Right atrium auricular region (tissue), 2 donors: ENCODE data around the gene GSTT2. TPM values are rescaled to one million over a fixed set of nuclear protein-coding genes. Genes with fewer than 3 reads are reported as not detected.
"Not testable (repeated sequence)": the region's sequence is repeated elsewhere in the genome, so short reads cannot be mapped to it uniquely, and the experiment has no call there.

Experiments used
- DNase-seq: peaks from one replicate; pipeline ENCODE4 v3.0.0-alpha.2; 2019; ENCODE audit warnings: low spot score
- H3K27ac ChIP-seq, 2 donors: fragments of 200-600 bp; sonication (generic); 1 replicate in 1 of 2; 2 replicates in 1 of 2; pipeline ENCODE4 v1.5.1; 2016 to 2019
- H3K27me3 ChIP-seq, 2 donors: fragments of 200-600 bp; sonication (generic); one replicate each; pipeline versions ENCODE4 v1.5.1 to v1.6.0; 2017 to 2019
- H3K36me3 ChIP-seq: fragments of 200-600 bp; sonication (generic); one replicate; pipeline ENCODE4 v1.5.1; 2016
- H3K4me1 ChIP-seq, 2 donors: fragments of 200-600 bp; sonication (generic); one replicate each; pipeline versions ENCODE4 v1.5.1 to v1.6.0; 2017 to 2019
- H3K4me3 ChIP-seq, 2 donors: fragments of 200-600 bp; sonication (generic); 1 replicate in 1 of 2; 2 replicates in 1 of 2; pipeline ENCODE4 v1.5.1; 2017 to 2019; ENCODE audit warnings: mild to moderate bottlenecking in 1 of 2, moderate library complexity in 1 of 2
- H3K9me3 ChIP-seq, 2 donors: fragments of 200-600 bp; sonication (generic); one replicate each; pipeline ENCODE4 v1.5.1; 2019
- total RNA-seq, 2 donors: library from RNA; depleted of rRNA; stranded (reverse); fragments of >200 nt; gene quantifications; one replicate each; pipeline ENCODE4 v1.1.0, GENCODE V29; 2016
- TF ChIP-seq, protein P1 (sequence below), 2 donors: fragments of 200-600 bp; sonication (generic); IDR thresholded peaks; one replicate each; pipeline ENCODE4 v1.5.1; 2019; ENCODE audit warnings: antibody characterized with exemption in 2 of 2

The GSTT2 gene
- under 1 TPM in 1 of 2 donors, not detected in 1; 0.48 TPM for total RNA-seq

DNA sequence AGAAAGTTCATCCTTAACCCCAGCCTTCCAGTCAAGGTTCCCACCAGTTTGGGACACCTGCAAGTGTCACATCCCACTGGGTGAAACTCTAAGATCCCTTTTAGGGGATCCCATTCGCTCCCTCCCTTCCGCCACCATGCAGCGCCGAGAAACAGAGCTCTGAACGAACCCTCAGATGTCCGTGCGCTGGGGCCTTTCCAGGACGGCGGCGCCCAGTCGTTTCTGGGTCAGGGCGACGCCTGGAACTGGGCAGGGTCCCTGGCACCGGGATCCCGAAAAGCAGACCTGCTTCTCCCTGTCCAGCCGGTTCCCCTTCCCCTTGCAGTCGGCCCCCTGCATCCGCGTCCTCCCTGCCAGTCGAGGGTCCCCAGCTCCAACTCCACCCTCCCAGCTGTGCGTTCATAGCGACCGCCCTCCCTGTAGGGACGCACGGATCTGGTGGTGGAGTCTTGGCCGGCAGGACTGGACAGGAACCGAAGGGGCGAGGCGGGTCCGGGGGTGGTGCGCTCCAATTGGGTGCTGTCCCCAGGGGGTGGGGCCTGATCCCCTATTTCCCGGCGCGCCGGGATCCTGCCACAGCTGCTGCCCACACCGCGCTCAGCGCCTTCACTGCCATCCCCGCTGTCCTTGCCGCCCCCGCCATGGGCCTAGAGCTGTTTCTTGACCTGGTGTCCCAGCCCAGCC is at the start of gene GSTT2:
Gene GSTT2, plus strand, starts transcription at position 578 of the 684 bp plus-strand sequence.
- DNase-seq, H3K27me3 ChIP-seq, H3K36me3 ChIP-seq, H3K4me1 ChIP-seq, H3K27ac ChIP-seq, H3K9me3 ChIP-seq: not testable (repeated sequence)
- H3K4me3 ChIP-seq: peak within 1 kb of the TSS in 1 of 2 donors; percentile 27

DNA sequence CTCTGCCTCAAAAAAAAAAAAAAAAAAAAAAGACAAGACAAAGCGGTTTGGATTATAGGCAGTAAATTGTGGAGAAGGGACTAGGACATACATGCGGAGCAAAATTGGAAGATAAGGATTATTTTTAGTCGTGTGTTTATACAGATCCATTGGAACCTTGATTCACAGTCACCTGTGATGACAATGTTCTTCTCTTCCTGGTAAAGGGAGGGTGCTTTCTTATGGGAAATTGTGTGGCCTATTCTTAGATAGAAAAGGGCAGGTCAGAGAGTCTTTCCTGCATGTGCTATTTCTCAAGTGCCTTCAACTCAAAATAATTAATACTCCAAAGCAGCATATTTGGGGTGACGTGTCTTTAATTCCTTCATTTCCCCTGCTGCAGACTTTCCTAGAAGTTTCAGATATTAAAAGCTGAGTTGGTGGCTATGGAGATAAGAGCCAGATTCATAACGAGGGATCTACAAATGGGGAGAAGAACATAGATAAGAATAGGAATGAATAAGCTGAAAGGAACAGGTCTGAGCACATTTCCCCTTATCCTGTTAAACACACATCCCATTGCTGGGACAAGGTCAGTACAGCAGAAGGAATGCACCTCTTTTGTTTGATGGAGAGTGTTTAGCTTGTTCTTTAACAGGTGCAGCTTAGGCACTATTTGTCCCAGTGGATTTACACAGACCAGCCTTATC is 41.5 kb upstream of the GSTT2 start:
- H3K4me3 ChIP-seq: no peak overlapping the region
- no peak for DNase-seq
- H3K27me3 ChIP-seq: no peaks in the 10 kb centered on the region
- no peaks in the 10 kb centered on the region for H3K36me3 ChIP-seq
- no peaks in the 10 kb centered on the region for H3K9me3 ChIP-seq
- peaks cover 0 to 7% of the 10 kb centered on the region in 2 donors for H3K4me1 ChIP-seq
- TF ChIP-seq, protein P1, sequence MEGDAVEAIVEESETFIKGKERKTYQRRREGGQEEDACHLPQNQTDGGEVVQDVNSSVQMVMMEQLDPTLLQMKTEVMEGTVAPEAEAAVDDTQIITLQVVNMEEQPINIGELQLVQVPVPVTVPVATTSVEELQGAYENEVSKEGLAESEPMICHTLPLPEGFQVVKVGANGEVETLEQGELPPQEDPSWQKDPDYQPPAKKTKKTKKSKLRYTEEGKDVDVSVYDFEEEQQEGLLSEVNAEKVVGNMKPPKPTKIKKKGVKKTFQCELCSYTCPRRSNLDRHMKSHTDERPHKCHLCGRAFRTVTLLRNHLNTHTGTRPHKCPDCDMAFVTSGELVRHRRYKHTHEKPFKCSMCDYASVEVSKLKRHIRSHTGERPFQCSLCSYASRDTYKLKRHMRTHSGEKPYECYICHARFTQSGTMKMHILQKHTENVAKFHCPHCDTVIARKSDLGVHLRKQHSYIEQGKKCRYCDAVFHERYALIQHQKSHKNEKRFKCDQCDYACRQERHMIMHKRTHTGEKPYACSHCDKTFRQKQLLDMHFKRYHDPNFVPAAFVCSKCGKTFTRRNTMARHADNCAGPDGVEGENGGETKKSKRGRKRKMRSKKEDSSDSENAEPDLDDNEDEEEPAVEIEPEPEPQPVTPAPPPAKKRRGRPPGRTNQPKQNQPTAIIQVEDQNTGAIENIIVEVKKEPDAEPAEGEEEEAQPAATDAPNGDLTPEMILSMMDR (IDR thresholded peaks at IDR 0.05): no peak
- H3K27ac ChIP-seq: peak overlapping the region in 1 of 2 donors; percentile 16

DNA sequence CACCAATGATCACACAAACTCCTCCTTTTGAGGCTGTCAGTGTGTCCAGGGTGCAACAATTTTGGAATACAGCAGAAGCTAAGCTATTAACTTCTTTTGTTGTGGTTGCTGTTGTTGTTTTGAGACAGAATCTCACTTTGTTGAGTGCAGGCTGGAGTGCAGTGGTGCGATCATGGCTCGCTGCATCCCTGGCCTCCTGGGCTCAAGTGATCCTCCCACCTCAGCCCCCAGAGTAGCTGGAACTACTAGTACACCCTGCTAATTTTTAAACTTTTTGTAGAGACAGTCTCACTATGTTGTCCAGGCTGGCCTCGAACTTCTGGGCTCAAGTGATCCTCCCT is 40.9 kb upstream of the GSTT2 start:
- Histone ChIP-seq H3K27me3 (no peaks in the 10 kb centered on the region), H3K27ac (peak overlapping the region in 1 of 2 donors; percentile 16), H3K36me3 (no peaks in the 10 kb centered on the region), H3K4me1 (peaks cover 0 to 7% of the 10 kb centered on the region in 2 donors), H3K9me3 (no peaks in the 10 kb centered on the region), H3K4me3 (no peak overlapping the region)
- TF ChIP-seq, protein P1 (IDR thresholded peaks at IDR 0.05): no peak
- no peak for DNase-seq

DNA sequence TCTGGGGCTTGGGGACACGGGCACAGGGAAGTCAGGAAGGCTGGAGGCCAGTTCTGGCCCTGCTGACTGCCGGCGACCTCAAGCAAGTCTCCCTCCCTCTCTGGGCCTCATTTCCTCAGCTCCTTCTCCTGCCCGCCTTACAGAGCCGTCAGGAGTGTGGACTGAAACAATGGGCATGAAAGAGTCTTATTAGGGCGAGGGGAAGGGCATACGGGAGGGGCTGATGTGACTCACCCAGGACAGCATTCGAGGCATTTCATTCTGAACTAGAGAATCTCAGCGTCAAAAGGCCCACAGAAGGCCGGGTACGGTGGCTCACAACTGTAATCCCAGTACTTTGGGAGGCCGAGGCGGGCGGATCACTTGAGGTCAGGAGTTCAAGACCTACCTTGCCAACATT is 39.8 kb upstream of the GSTT2 start:
- H3K9me3 ChIP-seq, H3K4me3 ChIP-seq, DNase-seq, H3K36me3 ChIP-seq, H3K27me3 ChIP-seq, H3K4me1 ChIP-seq, H3K27ac ChIP-seq: not testable (repeated sequence)

DNA sequence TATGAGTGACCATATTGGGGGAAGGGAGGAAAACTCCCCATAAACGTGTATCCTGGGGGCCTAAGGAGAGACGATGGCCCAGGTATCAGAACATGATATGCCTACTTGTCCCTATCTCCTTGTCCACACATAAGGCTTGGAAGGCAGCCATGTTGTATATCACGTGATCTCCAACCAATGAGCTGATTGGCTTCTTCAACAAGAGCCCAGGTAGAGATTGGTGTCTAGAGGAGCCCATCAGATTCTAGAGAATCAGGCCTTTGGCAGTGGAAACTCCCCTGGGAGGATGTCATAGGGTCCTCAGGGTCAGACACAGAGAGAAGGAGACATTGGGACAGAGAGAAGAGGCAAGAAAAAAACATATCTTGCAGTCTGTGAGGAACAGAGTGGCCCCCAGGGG is 32.5 kb upstream of the GSTT2 start:
- DNase-seq, H3K27me3 ChIP-seq, H3K4me1 ChIP-seq, H3K4me3 ChIP-seq, H3K9me3 ChIP-seq, H3K36me3 ChIP-seq, H3K27ac ChIP-seq: not testable (repeated sequence)

DNA sequence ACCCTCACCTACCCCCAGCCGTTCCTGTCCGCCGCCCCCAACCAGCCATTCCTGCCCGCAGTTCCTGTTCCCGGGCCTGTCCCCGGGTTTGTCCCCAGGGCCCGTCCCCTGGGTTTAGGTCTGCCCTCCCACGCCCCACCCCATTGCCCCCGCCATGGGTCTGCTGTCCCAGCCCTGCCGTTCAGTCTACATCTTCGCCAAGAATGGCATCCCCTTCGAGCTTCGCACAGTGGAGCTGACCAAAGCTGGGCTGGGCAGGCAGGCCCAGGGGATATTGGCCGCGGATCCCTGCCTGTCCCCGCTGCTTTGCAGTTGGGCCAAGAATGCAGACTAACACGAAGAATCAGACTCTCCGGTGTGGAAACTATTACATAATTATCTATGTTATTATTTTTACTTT is 30.2 kb upstream of the GSTT2 start:
- not testable (repeated sequence) for H3K27ac ChIP-seq, H3K36me3 ChIP-seq, H3K4me3 ChIP-seq, H3K27me3 ChIP-seq, H3K4me1 ChIP-seq, H3K9me3 ChIP-seq, DNase-seq

DNA sequence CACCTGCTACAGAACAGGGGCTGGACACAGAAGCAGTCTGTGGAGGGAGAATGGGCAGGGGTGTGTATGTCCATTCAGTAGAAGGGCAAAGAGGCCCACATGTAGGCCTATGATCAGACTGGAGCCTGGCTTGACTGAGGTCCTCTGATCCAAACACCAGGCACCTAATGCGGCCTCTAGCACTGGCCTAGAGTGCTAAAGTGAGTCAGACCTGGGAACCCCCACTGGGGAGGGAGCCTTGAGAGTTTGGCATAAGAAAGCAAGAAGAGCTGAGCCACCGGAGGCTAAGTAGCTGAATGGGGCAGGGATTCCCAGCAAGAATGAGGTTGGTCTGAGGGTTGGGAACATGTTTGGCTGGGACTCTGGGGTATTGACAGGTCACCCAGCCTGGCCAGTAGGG is 28.6 kb upstream of the GSTT2 start:
- H3K4me3 ChIP-seq, H3K36me3 ChIP-seq, DNase-seq, H3K27ac ChIP-seq, H3K4me1 ChIP-seq, H3K9me3 ChIP-seq, H3K27me3 ChIP-seq: not testable (repeated sequence)

DNA sequence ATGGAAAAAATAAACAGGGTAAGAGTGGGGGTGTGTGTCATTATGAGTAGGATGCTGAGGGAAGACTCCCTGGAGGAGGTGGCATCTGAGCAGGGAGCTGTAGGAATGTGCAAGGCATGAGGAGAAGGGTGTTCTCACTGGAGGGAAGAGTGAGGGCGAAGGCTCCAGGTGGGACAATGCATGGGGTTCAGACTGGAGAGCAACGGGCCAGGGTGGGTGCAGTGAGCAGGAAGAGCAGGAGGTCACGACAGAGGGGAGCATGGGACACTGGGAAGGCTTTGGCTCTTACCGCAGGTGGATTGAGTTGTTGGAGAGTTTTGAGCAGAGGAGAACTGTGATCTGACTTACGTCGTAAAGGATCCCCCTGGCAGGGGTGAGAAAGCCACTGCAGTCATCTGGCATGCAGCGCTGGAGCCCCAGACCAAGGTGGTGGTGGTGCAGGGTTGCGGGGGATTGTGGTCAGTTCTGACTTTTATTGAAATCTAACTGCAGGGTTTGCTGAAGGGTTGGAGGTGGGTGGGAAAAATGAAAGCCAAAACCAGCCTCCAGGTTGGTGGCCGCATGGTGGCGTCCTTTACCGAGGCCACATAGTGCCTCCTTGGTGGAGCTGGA is 27.0 kb upstream of the GSTT2 start:
- not testable (repeated sequence) for DNase-seq

DNA sequence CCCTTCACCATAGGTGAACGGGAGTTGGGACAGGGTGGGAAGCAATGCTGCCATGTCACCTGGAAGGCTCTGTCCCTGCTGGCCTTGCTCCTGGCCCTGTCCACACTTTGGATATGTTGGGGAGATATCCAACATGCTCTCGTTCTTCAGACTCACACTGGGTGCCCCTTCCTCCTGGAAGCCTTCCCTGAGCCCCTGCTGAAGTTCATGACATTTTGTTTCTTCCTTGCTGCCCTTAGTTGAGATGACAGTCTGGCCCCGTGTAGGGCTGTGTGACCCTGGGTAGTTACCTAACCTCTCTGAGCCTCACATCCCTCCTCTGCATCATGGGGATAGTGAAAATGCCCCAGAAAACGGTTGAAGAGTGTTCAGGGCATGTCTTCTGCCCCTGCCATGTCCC is 26.4 kb upstream of the GSTT2 start:
- H3K9me3 ChIP-seq, H3K36me3 ChIP-seq, H3K27ac ChIP-seq, H3K4me3 ChIP-seq, H3K27me3 ChIP-seq, H3K4me1 ChIP-seq, DNase-seq: not testable (repeated sequence)

More for the DNA sequence above, 27.0 kb upstream of the GSTT2 start:
- not testable (repeated sequence) for H3K36me3 ChIP-seq, H3K9me3 ChIP-seq, H3K4me3 ChIP-seq, H3K27ac ChIP-seq, H3K4me1 ChIP-seq, H3K27me3 ChIP-seq

DNA sequence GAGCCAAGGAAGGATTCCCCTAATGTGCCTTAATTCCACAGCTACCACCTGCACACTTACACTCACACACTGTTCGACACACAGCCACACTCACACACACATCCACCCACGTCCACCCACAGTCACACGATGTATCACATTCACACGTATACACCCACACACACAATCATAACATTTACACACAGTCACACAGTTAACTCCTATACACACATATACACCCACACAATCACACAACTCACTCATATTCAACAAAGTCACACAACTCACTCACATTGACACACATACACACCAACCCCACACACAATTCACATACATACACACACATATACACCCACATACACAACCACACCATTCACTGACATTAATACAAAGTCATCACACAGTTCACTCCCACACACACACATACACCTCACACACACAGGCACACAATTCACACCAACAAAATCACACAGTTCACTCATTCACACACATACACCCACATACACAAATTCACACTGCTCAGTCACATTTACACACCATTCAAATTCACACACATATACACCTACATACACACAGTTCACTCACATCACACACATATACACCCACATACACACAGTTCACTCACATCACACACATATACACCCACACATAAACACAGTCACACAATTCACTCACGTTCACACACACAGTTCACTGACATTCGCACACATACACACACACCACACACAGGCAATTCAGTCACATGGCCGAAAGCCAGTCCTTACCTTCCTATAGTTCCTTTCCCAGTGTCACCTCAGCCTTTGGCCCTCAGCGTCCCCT is 25.5 kb upstream of the GSTT2 start:
- H3K4me1 ChIP-seq, H3K36me3 ChIP-seq, H3K27me3 ChIP-seq, H3K9me3 ChIP-seq, H3K4me3 ChIP-seq, DNase-seq, H3K27ac ChIP-seq: not testable (repeated sequence)

DNA sequence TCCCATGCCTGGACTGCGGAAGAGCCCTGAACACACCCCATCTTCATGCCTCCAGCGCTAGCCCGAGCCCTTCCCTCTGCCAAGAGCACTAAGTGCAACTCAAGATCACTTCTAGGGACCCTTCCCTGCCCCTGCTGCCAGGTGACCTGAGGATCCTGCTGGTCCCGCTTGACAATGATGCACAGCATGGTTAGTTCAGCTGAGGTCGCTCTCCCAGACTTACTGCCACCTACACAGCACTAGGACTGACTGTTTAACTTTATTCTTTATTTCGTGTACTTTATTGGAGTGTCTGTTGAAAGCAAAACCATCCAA is 25.0 kb upstream of the GSTT2 start:
- H3K4me3 ChIP-seq, H3K36me3 ChIP-seq, H3K27me3 ChIP-seq, H3K9me3 ChIP-seq, H3K4me1 ChIP-seq, H3K27ac ChIP-seq, DNase-seq: not testable (repeated sequence)

DNA sequence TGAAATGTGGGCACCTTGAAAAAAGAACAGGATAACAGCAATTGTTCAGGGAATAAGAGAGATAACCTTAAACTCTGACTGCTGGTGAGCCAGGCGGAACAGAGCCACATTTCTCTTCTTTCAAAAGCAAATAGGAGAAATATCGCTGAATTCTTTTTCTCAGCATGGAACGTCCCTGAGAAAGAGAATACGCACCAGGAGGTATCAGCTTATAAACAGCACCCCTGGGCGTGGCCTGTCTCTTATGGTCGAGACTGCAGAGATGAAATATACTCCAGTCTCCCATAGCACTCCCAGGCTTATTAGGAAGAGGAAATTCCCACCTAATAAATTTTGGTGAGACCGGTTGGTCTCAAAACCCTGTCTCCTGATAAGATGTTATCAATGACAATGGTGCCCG is 24.0 kb upstream of the GSTT2 start:
- H3K4me3 ChIP-seq, DNase-seq, H3K27me3 ChIP-seq: not testable (repeated sequence)

More for the DNA sequence above, 24.0 kb upstream of the GSTT2 start:
- H3K9me3 ChIP-seq, H3K27ac ChIP-seq, H3K4me1 ChIP-seq, H3K36me3 ChIP-seq: not testable (repeated sequence)
